SK-N-SH treated with all-trans-retinoic acid at 6 μM for 48 hours (cell line): ENCODE results near the gene ZSCAN10.

ENCODE experiments used
- ATAC-seq: fragments of 200-7000 bp; cut with Tn5 transposase; 3 replicates; pipeline ENCODE4 v1.9.1; 2020; ENCODE audit warnings: mild to moderate bottlenecking, moderate library complexity
- ARNTL ChIP-seq: fragments of 450-650 bp; formaldehyde crosslinking; IDR thresholded peaks from 2 replicates; pipeline ENCODE4 v1.5.0; 2020; ENCODE audit warnings: low read depth, mild to moderate bottlenecking, moderate library complexity, borderline replicate concordance
- BACH2 ChIP-seq: fragments of 250-450 bp; sonication (Bioruptor Pico); IDR thresholded peaks from 2 replicates; pipeline ENCODE4 v1.9.0; 2021; ENCODE audit warnings: mild to moderate bottlenecking, borderline replicate concordance
- CSDC2 ChIP-seq: fragments of 250-450 bp; sonication (Bioruptor Pico); IDR thresholded peaks from 2 replicates; pipeline ENCODE4 v1.5.0; 2020; ENCODE audit warnings: mild to moderate bottlenecking, moderate library complexity
- GLIS3 ChIP-seq: fragments of 250-450 bp; sonication (Bioruptor Pico); IDR thresholded peaks from 2 replicates; pipeline ENCODE4 v1.5.0; 2020; ENCODE audit warnings: mild to moderate bottlenecking, moderate library complexity
- OSR1 ChIP-seq: fragments of 250-450 bp; sonication (Bioruptor Pico); IDR thresholded peaks from 2 replicates; pipeline ENCODE4 v1.8.0; 2022; ENCODE audit warnings: moderate library complexity, mild to moderate bottlenecking, inconsistent platforms
- PPARA ChIP-seq: fragments of 250-450 bp; sonication (Bioruptor Pico); IDR thresholded peaks from 2 replicates; pipeline ENCODE4 v1.5.0; 2020; ENCODE audit warnings: mild to moderate bottlenecking, borderline replicate concordance
- RARB ChIP-seq: fragments of 250-450 bp; sonication (Bioruptor Pico); IDR thresholded peaks from 2 replicates; pipeline ENCODE4 v1.8.0; 2021; ENCODE audit warnings: mild to moderate bottlenecking, moderate library complexity
- TCF4 ChIP-seq: fragments of 250-450 bp; sonication (Bioruptor Pico); IDR thresholded peaks from 2 replicates; pipeline ENCODE4 v1.8.0; 2021; ENCODE audit warnings: mild to moderate bottlenecking, moderate library complexity, borderline replicate concordance
- TOX ChIP-seq: fragments of 250-450 bp; sonication (Bioruptor Pico); IDR thresholded peaks from 2 replicates; pipeline ENCODE4 v1.8.0; 2021; ENCODE audit warnings: mild to moderate bottlenecking, moderate library complexity, borderline replicate concordance
- ZC3H10 ChIP-seq: fragments of 250-450 bp; sonication (Bioruptor Pico); IDR thresholded peaks from 2 replicates; pipeline ENCODE4 v1.5.1; 2021; ENCODE audit warnings: mild to moderate bottlenecking, moderate library complexity
- ZFP3 ChIP-seq: fragments of 250-450 bp; sonication (Bioruptor Pico); IDR thresholded peaks from 2 replicates; pipeline ENCODE4 v1.5.0; 2020; ENCODE audit warnings: mild to moderate bottlenecking, moderate library complexity
- ZNF565 ChIP-seq: fragments of 450-650 bp; formaldehyde crosslinking; conservative IDR thresholded peaks from 2 replicates; pipeline ENCODE4 v1.5.0; 2020; ENCODE audit warnings: low read depth, mild to moderate bottlenecking, moderate library complexity
- ZNF70 ChIP-seq: fragments of 450-650 bp; formaldehyde crosslinking; IDR thresholded peaks from 2 replicates; pipeline ENCODE4 v1.5.0; 2020; ENCODE audit warnings: mild to moderate bottlenecking, moderate library complexity
- TF ChIP-seq, protein P1 (sequence below): fragments of 250-450 bp; sonication (Bioruptor Pico); IDR thresholded peaks from 2 replicates; pipeline ENCODE4 v1.8.0; 2021; ENCODE audit warnings: low read depth, mild to moderate bottlenecking, moderate library complexity, borderline replicate concordance
- TF ChIP-seq, protein P2 (sequence below): fragments of 250-450 bp; sonication (Bioruptor Pico); IDR thresholded peaks from 2 replicates; pipeline ENCODE4 v1.5.0; 2020; ENCODE audit warnings: mild to moderate bottlenecking, moderate library complexity
- TF ChIP-seq, protein P3 (sequence below): fragments of 250-450 bp; sonication (Bioruptor Pico); IDR thresholded peaks from 2 replicates; pipeline ENCODE4 v1.5.1; 2020; ENCODE audit warnings: low read depth, mild to moderate bottlenecking, moderate library complexity
- TF ChIP-seq, protein P4 (sequence below): fragments of 250-450 bp; sonication (Bioruptor Pico); IDR thresholded peaks from 2 replicates; pipeline ENCODE4 v1.8.0; 2020; ENCODE audit warnings: mild to moderate bottlenecking, moderate library complexity, borderline replicate concordance
- TF ChIP-seq, protein P5 (sequence below): fragments of 250-450 bp; sonication (Bioruptor Pico); IDR thresholded peaks from 2 replicates; pipeline ENCODE4 v1.5.1; 2021; ENCODE audit warnings: mild to moderate bottlenecking, moderate library complexity

Gene ZSCAN10

DNA sequence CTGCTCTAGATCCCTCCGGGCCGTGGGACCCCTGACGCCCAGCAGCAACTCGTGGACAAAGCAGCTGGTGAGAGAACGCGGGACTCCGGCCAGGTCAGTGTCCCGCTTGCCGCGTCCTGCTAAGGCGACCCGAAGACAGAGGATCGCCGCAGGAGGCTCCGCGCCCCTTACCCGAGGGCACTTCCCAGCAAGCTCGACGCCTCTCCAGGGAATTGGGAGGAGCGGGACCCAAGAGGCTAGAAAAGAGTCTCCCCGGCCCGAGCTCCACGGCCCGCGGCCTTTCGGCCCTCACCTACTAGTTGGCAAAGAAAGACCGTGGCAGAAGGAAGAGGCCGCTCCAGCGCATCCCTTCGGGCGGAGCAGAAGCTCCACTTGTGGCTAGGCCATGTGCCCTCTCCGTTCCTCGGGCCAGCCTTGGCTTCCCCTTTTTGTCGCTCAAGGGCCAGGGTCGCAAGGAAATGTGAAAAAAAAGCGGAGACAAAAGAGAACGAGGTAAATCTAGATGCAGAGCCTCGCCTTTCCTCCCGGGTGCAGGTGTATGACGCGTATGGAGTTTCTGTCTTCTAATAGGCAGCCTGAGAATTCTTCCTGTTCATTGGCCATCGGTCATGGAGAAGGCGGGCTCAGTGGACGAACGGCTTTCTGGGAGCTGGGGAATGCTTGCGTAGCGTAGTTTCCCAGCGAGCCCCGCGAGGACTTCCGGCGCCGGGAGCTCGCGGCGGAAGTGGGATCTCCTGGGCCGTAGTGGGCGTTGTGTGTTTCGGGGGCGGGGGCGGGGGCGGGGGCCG, 35.4 kb upstream of the ZSCAN10 start, which contains the start of gene ZNF213 (continued):
- TF ChIP-seq, protein P1, sequence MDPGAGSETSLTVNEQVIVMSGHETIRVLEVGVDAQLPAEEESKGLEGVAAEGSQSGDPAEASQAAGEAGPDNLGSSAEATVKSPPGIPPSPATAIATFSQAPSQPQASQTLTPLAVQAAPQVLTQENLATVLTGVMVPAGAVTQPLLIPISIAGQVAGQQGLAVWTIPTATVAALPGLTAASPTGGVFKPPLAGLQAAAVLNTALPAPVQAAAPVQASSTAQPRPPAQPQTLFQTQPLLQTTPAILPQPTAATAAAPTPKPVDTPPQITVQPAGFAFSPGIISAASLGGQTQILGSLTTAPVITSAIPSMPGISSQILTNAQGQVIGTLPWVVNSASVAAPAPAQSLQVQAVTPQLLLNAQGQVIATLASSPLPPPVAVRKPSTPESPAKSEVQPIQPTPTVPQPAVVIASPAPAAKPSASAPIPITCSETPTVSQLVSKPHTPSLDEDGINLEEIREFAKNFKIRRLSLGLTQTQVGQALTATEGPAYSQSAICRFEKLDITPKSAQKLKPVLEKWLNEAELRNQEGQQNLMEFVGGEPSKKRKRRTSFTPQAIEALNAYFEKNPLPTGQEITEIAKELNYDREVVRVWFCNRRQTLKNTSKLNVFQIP (CRISPR knock-in tag) = no peak

DNA sequence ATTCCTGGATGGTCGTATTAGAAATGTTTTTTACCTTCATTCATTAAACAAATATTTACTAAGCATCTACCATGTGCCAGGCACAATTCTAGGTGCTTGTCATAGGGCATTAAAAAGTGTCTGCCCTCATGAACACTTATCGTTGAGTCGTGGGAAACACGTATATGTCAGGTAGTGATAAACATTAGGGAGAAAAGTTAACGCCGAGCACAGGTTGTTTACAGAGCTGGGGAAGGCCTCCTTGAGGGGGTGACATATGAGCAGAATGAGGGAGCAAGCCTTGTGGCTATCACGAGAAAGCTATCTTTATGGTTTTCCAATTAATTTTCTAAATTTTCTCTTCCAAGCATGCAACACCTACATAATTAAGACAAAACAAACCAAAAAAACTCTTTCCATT, 34.8 kb upstream of the ZSCAN10 start:
- TF ChIP-seq ZNF70 = no peak
- TF ChIP-seq OSR1 (CRISPR knock-in tag) = no peak
- TF ChIP-seq, protein P2, sequence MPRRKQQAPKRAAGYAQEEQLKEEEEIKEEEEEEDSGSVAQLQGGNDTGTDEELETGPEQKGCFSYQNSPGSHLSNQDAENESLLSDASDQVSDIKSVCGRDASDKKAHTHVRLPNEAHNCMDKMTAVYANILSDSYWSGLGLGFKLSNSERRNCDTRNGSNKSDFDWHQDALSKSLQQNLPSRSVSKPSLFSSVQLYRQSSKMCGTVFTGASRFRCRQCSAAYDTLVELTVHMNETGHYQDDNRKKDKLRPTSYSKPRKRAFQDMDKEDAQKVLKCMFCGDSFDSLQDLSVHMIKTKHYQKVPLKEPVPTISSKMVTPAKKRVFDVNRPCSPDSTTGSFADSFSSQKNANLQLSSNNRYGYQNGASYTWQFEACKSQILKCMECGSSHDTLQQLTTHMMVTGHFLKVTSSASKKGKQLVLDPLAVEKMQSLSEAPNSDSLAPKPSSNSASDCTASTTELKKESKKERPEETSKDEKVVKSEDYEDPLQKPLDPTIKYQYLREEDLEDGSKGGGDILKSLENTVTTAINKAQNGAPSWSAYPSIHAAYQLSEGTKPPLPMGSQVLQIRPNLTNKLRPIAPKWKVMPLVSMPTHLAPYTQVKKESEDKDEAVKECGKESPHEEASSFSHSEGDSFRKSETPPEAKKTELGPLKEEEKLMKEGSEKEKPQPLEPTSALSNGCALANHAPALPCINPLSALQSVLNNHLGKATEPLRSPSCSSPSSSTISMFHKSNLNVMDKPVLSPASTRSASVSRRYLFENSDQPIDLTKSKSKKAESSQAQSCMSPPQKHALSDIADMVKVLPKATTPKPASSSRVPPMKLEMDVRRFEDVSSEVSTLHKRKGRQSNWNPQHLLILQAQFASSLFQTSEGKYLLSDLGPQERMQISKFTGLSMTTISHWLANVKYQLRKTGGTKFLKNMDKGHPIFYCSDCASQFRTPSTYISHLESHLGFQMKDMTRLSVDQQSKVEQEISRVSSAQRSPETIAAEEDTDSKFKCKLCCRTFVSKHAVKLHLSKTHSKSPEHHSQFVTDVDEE (CRISPR knock-in tag) = no peak
- TF ChIP-seq, all 23 proteins: peak for 0
- no peak for ATAC-seq

DNA sequence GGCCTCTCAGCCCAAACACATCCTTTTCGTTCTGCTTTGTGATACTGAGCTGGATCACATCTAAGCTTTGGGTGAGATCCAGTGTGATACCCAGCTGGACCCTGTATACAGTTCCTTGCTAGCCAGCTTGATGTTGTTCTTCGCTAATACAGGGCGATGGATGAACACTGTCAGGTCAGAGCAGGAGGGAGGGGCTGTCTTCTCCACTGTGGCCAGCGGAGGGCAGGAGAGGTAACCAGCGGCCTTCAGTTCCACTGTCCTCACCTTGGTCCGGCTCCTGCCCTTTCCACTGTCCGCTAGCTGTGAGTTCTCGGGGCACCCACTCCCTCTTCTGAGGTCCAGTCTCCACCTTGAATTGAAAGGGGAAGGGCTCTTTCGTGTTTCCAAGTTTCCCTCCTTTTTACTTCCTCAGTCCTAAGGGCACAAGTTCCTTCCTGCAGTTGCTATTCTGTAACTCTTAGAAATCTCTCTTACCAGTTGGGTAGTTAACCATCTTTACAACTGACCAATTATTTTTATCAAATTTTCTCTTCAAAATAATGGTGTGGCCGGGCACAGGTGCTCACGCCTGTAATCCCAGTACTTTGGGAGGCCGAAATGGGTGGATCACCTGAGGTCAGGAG, 32.8 kb upstream of the ZSCAN10 start:
- TF ChIP-seq BACH2 (CRISPR knock-in tag) (no peak), PPARA (CRISPR knock-in tag) (no peak)
- TF ChIP-seq, protein P3, sequence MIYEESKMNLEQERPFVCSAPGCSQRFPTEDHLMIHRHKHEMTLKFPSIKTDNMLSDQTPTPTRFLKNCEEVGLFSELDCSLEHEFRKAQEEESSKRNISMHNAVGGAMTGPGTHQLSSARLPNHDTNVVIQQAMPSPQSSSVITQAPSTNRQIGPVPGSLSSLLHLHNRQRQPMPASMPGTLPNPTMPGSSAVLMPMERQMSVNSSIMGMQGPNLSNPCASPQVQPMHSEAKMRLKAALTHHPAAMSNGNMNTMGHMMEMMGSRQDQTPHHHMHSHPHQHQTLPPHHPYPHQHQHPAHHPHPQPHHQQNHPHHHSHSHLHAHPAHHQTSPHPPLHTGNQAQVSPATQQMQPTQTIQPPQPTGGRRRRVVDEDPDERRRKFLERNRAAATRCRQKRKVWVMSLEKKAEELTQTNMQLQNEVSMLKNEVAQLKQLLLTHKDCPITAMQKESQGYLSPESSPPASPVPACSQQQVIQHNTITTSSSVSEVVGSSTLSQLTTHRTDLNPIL (CRISPR knock-in tag) = no peak
- TF ChIP-seq, protein P4, sequence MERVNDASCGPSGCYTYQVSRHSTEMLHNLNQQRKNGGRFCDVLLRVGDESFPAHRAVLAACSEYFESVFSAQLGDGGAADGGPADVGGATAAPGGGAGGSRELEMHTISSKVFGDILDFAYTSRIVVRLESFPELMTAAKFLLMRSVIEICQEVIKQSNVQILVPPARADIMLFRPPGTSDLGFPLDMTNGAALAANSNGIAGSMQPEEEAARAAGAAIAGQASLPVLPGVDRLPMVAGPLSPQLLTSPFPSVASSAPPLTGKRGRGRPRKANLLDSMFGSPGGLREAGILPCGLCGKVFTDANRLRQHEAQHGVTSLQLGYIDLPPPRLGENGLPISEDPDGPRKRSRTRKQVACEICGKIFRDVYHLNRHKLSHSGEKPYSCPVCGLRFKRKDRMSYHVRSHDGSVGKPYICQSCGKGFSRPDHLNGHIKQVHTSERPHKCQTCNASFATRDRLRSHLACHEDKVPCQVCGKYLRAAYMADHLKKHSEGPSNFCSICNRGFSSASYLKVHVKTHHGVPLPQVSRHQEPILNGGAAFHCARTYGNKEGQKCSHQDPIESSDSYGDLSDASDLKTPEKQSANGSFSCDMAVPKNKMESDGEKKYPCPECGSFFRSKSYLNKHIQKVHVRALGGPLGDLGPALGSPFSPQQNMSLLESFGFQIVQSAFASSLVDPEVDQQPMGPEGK = no peak

DNA sequence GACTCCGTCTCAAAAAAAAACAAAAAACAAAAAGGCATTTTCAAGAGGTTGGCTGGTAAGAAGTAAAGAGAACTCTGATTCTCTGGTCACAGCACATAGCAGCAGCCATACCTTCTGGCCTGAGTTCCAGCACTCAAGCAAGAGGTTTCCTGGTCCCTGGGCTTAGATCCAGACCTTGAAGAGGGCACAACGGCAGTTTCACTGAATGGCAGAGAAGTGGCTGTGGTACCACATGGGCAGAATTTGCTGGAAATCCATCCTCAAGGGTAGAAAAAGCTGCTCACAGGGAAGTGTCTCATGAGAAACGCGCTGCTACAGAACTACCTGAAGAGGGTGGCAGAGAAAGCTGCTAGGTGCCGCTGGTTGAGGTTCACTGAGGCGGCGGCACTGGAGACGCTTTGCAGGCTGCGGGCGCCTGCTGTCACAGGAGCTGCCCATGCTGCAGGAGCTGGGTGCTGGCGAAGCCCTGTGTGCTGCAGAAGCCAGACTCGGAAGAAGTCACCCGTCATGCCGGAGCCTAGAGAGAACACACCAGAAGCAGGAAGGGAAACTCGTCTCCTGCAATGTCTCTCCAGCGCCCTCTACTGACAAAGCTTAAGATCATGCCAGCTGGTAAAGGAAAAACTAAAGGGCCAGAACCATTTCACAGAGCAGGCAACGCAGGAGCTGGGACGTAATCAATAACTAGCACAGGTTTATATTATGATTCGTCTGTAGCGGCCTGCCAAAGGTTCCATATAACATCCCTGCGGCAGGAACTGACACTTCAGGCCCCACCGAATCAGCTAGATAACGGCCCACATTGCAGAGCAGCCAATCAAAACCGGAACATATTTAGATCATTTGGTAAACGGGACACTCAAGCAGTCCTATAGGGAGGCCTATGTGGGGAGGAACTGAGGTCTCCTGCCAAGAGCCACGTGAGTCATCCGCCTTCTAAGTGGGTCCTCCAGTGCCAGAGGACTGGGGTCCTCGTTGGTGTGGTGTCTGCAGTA, 30.3 kb upstream of the ZSCAN10 start:
- ATAC-seq = peak; percentile 61
- TF ChIP-seq, protein P5, sequence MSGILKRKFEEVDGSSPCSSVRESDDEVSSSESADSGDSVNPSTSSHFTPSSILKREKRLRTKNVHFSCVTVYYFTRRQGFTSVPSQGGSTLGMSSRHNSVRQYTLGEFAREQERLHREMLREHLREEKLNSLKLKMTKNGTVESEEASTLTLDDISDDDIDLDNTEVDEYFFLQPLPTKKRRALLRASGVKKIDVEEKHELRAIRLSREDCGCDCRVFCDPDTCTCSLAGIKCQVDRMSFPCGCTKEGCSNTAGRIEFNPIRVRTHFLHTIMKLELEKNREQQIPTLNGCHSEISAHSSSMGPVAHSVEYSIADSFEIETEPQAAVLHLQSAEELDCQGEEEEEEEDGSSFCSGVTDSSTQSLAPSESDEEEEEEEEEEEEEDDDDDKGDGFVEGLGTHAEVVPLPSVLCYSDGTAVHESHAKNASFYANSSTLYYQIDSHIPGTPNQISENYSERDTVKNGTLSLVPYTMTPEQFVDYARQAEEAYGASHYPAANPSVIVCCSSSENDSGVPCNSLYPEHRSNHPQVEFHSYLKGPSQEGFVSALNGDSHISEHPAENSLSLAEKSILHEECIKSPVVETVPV = no peak
- TF ChIP-seq ZNF565 (CRISPR knock-in tag) (no peak), CSDC2 (CRISPR knock-in tag) (no peak), ZC3H10 (CRISPR knock-in tag) (no peak), PPARA (CRISPR knock-in tag) (no peak), ZNF70 (no peak), OSR1 (CRISPR knock-in tag) (no peak), BACH2 (CRISPR knock-in tag) (no peak), TOX (CRISPR knock-in tag) (no peak), TCF4 (CRISPR knock-in tag) (no peak), RARB (no peak), GLIS3 (CRISPR knock-in tag) (no peak), ARNTL (no peak), ZFP3 (CRISPR knock-in tag) (no peak)
- TF ChIP-seq, protein P4 = no peak
- TF ChIP-seq, protein P3 (CRISPR knock-in tag) = no peak

More for the DNA sequence above, 32.8 kb upstream of the ZSCAN10 start:
- ATAC-seq = peak; percentile 33
